ENCODE measurements around the gene PLAGL2.

- TF ChIP-seq CTCF (IDR thresholded peaks at IDR 0.05) (no peak), POLR2A (IDR thresholded peaks at IDR 0.05) (no peak)
Observed at GRCh38 chr20:32201977-32202363, 5.6 kb downstream of the PLAGL2 start.
